ENCODE results near the gene REXO1. TPM values are rescaled to one million over a fixed set of nuclear protein-coding genes. Genes with fewer than 3 reads are reported as not detected.

The REXO1 gene
- total and polyA plus RNA-seq, 2 of the 8 experiments (the other 6 are each of a cell fraction or from before 2014, with no cell fraction given), result 42.4 to 44.3 TPM

GRCh38 chr19:1768918-1769644, 79.2 kb downstream of the REXO1 start (continued):
- TF ChIP-seq TAF7 (optimal IDR thresholded peaks at IDR 0.05; ENCODE audit: borderline replicate concordance, low read depth, low read length) (no peak), TAF1 (IDR thresholded peaks at IDR 0.05; ENCODE audit: low read depth, low read length) (no peak), RAD21 (IDR thresholded peaks at IDR 0.05 in 1 of 2, conservative IDR thresholded peaks at IDR 0.05 in 1 of 2; ENCODE audit: low read depth in 2 of 2, low read length in 2 of 2) (no peak), CHD1 (IDR thresholded peaks at IDR 0.05; ENCODE audit: low read depth, low read length) (no peak), PHF8 (conservative IDR thresholded peaks at IDR 0.05; ENCODE audit: low read depth, low read length) (no peak), CBX5 (IDR thresholded peaks at IDR 0.05; ENCODE audit: low read depth, low read length) (no peak), SP1 (IDR thresholded peaks at IDR 0.05; ENCODE audit: low read depth, low read length) (no peak), ATF2 (IDR thresholded peaks at IDR 0.05; ENCODE audit: low read length) (no peak)

All from H1 (cell line).